AG10803 (cell line): Measurements from ENCODE around the gene COL11A1.

Experiments used
- DNase-seq: peaks from one replicate; pipeline ENCODE4 v3.0.0; 2010; ENCODE audit warnings: low read depth
- H3K4me3 ChIP-seq: 2 replicates; pipeline ENCODE4 v1.5.1; 2011; ENCODE audit warnings: mild to moderate bottlenecking, low read length, control low read depth
- TF ChIP-seq, protein P1 (sequence below): conservative IDR thresholded peaks from 2 replicates; pipeline ENCODE4 v1.5.1; 2011; ENCODE audit warnings: mild to moderate bottlenecking, low read length, control low read depth, inconsistent platforms

The COL11A1 gene

DNA sequence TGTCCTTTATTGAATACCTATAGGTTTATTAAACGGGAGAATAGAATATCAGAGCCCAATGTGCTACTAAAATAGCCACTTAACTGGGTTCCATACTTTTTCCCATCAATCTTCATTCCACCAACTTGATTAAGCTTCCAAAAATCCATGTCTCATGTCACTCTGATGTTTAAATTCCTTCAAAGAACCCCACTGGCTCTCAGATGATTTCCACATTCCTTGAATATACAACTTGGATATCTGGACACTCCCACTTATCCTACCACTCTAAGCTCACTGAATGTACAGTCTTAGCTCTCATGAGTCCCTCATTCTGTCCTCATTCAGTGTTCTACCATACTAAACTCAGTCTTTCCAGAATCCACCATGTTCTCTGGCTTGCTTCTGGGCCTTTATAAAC, 21.1 kb downstream of the COL11A1 start:
- TF ChIP-seq, protein P1, sequence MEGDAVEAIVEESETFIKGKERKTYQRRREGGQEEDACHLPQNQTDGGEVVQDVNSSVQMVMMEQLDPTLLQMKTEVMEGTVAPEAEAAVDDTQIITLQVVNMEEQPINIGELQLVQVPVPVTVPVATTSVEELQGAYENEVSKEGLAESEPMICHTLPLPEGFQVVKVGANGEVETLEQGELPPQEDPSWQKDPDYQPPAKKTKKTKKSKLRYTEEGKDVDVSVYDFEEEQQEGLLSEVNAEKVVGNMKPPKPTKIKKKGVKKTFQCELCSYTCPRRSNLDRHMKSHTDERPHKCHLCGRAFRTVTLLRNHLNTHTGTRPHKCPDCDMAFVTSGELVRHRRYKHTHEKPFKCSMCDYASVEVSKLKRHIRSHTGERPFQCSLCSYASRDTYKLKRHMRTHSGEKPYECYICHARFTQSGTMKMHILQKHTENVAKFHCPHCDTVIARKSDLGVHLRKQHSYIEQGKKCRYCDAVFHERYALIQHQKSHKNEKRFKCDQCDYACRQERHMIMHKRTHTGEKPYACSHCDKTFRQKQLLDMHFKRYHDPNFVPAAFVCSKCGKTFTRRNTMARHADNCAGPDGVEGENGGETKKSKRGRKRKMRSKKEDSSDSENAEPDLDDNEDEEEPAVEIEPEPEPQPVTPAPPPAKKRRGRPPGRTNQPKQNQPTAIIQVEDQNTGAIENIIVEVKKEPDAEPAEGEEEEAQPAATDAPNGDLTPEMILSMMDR: no peak
- no peak for DNase-seq
- H3K4me3 ChIP-seq: no peak overlapping the region

DNA sequence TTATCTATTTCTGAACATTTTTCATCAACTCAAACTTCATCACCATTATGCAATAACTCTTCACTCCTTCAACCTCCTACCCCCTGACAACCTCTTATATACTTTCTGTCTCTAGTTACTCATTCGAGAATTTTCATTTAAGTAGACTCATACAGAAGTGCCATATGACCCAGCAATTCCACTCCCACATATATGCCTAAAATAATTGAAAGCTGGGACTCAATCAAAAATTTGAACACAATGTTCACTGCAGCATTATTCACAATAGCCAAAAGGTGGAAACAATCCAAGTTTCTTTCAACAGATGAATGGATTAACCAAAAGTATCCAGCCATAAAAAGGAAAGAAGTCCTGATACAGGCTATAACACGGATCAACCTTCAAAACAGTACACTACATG, 24.1 kb downstream of the COL11A1 start:
- no peak overlapping the region for H3K4me3 ChIP-seq
- TF ChIP-seq, protein P1: no peak
- DNase-seq: no peak

DNA sequence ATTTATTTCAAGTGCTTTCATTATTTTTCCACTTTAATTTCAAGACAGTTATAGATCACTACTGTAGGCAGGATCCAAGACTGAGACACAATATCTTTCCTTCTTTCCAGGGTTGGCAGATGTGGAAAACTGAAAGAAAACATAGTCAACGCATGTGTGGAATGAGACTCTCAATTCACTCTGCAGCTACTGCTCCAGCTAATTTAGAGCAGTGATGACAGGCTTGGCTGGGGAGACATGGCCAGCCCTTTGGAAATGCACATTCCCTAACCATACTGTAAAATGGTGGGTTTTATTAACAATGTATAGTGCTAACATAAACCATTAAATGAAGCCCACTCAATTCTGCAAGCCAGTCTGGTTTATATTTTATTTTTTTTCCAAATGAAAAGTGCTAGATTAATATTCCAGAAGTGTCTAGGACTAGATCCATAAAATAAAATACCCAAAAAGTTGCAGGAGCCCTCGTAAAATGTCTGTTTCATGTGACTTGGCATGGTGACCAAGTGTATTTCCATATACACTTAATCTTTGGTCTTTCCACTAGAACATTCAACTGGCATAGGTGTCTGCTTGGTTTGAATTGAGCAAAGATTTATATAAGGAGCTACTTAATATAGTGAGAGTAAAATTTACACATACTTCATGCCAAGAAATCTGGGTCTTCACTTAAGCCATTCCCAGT, 32.9 kb downstream of the COL11A1 start:
- DNase-seq: no peak
- H3K4me3 ChIP-seq: no peak overlapping the region
- TF ChIP-seq, protein P1: no peak

DNA sequence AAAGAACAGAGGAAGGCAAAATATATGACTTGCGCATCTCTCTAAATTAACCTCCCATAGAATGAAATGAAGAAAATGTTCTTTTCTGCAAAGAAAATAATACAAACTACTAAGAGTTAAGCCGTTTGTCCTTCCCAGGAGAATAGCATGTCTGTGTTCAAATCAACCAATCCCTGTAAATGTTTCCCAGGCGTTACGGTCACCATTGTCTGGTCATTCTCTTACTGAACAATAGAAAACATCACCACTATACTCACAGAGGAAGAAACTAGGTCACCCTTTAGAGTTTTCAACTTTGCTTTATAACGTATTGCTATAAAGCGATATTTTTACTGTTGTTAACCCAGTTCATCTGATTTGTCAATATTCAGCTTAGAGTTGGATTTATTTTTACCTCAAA, 34.1 kb downstream of the COL11A1 start:
- H3K4me3 ChIP-seq: no peak overlapping the region
- TF ChIP-seq, protein P1: no peak
- DNase-seq: no peak

DNA sequence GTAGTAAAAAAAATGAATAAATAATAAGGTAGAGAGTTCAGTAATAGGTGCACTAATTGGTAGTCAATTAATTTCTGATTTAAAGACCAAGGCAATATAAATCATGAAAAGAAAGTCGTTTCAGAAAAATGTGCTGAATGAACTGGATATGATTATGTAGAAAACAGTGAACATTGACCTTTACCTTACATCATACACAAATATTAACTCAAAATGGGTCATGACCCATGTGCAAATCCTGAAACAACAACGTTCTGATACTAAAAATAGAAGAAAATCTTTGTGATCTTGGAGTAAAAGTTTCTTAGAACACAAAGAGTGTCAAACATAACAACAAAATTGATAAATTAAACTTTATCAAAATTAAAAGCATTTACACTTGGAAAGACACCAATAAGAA, 39.1 kb downstream of the COL11A1 start:
- DNase-seq: no peak
- no peak overlapping the region for H3K4me3 ChIP-seq
- TF ChIP-seq, protein P1: no peak

DNA sequence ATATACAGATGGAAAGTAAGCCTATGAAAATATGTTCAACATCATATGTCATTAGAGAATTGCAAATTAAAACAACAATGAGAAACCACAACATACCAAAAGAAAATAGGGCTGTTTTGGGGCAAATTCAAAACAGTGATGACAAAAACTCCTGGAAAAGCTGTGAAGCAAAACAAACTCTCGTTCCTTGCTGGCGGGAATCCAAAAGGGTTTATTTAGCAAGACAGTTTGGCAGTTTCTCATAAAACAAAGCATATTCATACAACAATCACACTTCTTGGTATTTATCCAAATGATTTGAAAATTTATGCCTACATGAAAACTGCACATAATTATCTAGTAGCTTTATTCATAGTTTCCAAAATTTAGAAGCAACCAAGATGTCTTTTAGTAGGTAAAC, 44.4 kb downstream of the COL11A1 start:
- DNase-seq: peak; percentile 4
- H3K4me3 ChIP-seq: no peak overlapping the region
- TF ChIP-seq, protein P1: no peak

DNA sequence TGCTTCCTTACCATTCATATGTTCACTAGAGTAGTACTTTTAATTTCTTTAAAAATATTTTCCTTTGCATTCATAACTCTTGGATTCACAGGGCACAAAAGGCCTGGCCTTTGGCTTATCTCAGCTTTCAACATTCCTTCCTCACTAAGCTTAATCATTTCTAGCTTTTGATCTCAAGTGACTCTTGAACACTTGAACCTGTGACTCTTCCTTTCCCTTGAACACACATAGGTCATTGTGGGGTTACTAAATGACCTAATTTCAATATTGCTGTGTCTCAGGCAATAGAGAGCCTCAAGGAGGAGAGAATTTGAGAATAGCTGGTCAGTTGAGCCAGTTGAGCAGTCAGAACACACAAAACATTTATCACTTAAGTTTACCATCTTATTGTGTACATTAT, 49.9 kb downstream of the COL11A1 start:
- DNase-seq: no peak
- TF ChIP-seq, protein P1: no peak
- no peak overlapping the region for H3K4me3 ChIP-seq
